Prostate gland (tissue), 2 donors: ENCODE measurements around the gene AZIN2. TPM values are rescaled to one million over a fixed set of nuclear protein-coding genes. Genes with fewer than 3 reads are reported as not detected.
A peak's percentile ranks its signal among the peaks of the same experiment; 100 is the strongest.

Experiments
- DNase-seq: peaks from one replicate; pipeline ENCODE4 v3.0.0-alpha.2; 2019; ENCODE audit warnings: low spot score
- H3K27ac ChIP-seq, 2 donors: fragments of 200-600 bp; sonication (generic); 2 replicates each; pipeline ENCODE4 v1.5.1; 2017 to 2019
- H3K27me3 ChIP-seq: fragments of 200-600 bp; sonication (generic); replicated peaks from 2 replicates; pipeline ENCODE4 v1.5.1; 2019; ENCODE audit not compliant: insufficient read depth
- H3K36me3 ChIP-seq, 2 donors: fragments of 200-600 bp; sonication (generic); 1 replicate in 1 of 2; 2 replicates in 1 of 2; pipeline versions ENCODE4 v1.5.1 to v1.8.1; 2017 to 2019
- H3K4me1 ChIP-seq: fragments of 200-600 bp; sonication (generic); replicated peaks from 2 replicates; pipeline ENCODE4 v1.5.1; 2019
- H3K4me3 ChIP-seq, 2 donors: fragments of 200-600 bp; sonication (generic); 2 replicates each; pipeline ENCODE4 v1.5.1; 2017 to 2019
- H3K9me3 ChIP-seq: fragments of 200-600 bp; sonication (generic); 2 replicates; pipeline ENCODE4 v1.5.1; 2017
- CTCF ChIP-seq, 4 experiments: fragments of 200-600 bp in 2 of 4; fragments of 450-650 bp in 2 of 4; sonication (generic) in 2 of 4; IDR thresholded peaks; 1 replicate in 3 of 4; 2 replicates in 1 of 4; pipeline ENCODE4 v1.5.1; 2016 to 2019; ENCODE audit warnings: antibody characterized with exemption in 4 of 4, mild to moderate bottlenecking in 2 of 4, moderate library complexity in 2 of 4
- POLR2A ChIP-seq: fragments of 450-650 bp; IDR thresholded peaks from one replicate; pipeline ENCODE4 v1.6.1; 2016; ENCODE audit warnings: antibody characterized with exemption, mild to moderate bottlenecking
- POLR2AphosphoS5 ChIP-seq: sonication (generic); formaldehyde crosslinking; IDR thresholded peaks from one replicate; pipeline ENCODE4 v1.6.1; 2017; ENCODE audit warnings: antibody characterized with exemption
- WGBS: methylation state at CpG from one replicate; pipeline ENCODE4 v1.1.5; 2018; 5-methylcytosine and 5-hydroxymethylcytosine counted together
- intact Hi-C: fragments of 100-400 bp; cut with DNase I; formaldehyde crosslinking; loops from one replicate; pipeline ENCODE4 v1.14.2; 2022
- total RNA-seq, 2 donors: library from RNA; depleted of rRNA; stranded (reverse); fragments of >200 nt; gene quantifications; one replicate each; pipeline ENCODE4 v1.1.0, GENCODE V29; 2016

AZIN2 gene
- total RNA-seq, 2 donors from 2014 or later, result 5.6 to 16.0 TPM

GRCh38 chr1:33152685-33153432 is 71.9 kb downstream of the AZIN2 start:
- Histone ChIP-seq H3K36me3 (no peaks in the 10 kb centered on the region), H3K27me3 (no peaks in the 10 kb centered on the region), H3K9me3 (no peaks in the 10 kb centered on the region), H3K4me1 (peaks cover 19% of the 10 kb centered on the region), H3K4me3 (no peak overlapping the region), H3K27ac (peak overlapping the region; percentile 79 to 83)
- TF ChIP-seq POLR2AphosphoS5 (peak; percentile 45), CTCF (IDR thresholded peaks at IDR 0.05) (no peak)
- DNase-seq, result peak; percentile 26
- WGBS, result 50% methylated on average over 2 of the region's 2 CpGs
- intact Hi-C loops, result no loop called here

GRCh38 chr1:33153650-33154049 is 72.7 kb downstream of the AZIN2 start:
- no peaks in the 10 kb centered on the region for H3K36me3 ChIP-seq
- no peak for DNase-seq
- H3K27ac ChIP-seq, result peak overlapping the region; percentile 79 to 83
- WGBS, result 93% methylated on average over 2 of the region's 2 CpGs
- TF ChIP-seq POLR2AphosphoS5, result no peak
- no peak for TF ChIP-seq POLR2A
- H3K4me3 ChIP-seq, result no peak overlapping the region
- H3K4me1 ChIP-seq, result peaks cover 19% of the 10 kb centered on the region
- H3K27me3 ChIP-seq, result no peaks in the 10 kb centered on the region
- intact Hi-C loops, result no loop called here
- H3K9me3 ChIP-seq, result no peaks in the 10 kb centered on the region

- Histone ChIP-seq H3K9me3 (no peaks in the 10 kb centered on the region), H3K4me1 (peaks cover 8% of the 10 kb centered on the region), H3K36me3 (no peaks in the 10 kb centered on the region), H3K27me3 (no peaks in the 10 kb centered on the region), H3K4me3 (no peak overlapping the region), H3K27ac (no peak overlapping the region)
- intact Hi-C loops, result no loop called here
- TF ChIP-seq CTCF (IDR thresholded peaks at IDR 0.05) (no peak), POLR2A (no peak), POLR2AphosphoS5 (no peak)
- no peak for DNase-seq
- whole genome bisulfite sequencing, result 69% methylated on average over 4 of the region's 4 CpGs
Observed at GRCh38 chr1:33155877-33156538, 75.1 kb downstream of the AZIN2 start.

- H3K36me3 ChIP-seq, result no peaks in the 10 kb centered on the region
- no peak for TF ChIP-seq POLR2AphosphoS5
- TF ChIP-seq POLR2A, result no peak
- no peak for TF ChIP-seq CTCF (IDR thresholded peaks at IDR 0.05)
- WGBS, result 90% methylated on average over 4 of the region's 4 CpGs
Observed at GRCh38 chr1:33157131-33157530, 76.2 kb downstream of the AZIN2 start.

GRCh38 chr1:33158366-33158765 is 77.4 kb downstream of the AZIN2 start:
- no peak overlapping the region for H3K4me3 ChIP-seq
- H3K36me3 ChIP-seq, result no peaks in the 10 kb centered on the region
- no peak overlapping the region for H3K27ac ChIP-seq
- TF ChIP-seq CTCF (IDR thresholded peaks at IDR 0.05) (no peak), POLR2A (no peak), POLR2AphosphoS5 (no peak)
- no peak for DNase-seq
- H3K27me3 ChIP-seq, result no peaks in the 10 kb centered on the region
- 94% methylated on average over 3 of the region's 3 CpGs for WGBS
- no peaks in the 10 kb centered on the region for H3K4me1 ChIP-seq
- intact Hi-C loops, result no loop called here
- H3K9me3 ChIP-seq, result no peaks in the 10 kb centered on the region

More at GRCh38 chr1:33157131-33157530, 76.2 kb downstream of the AZIN2 start:
- no peaks in the 10 kb centered on the region for H3K9me3 ChIP-seq
- H3K27me3 ChIP-seq, result no peaks in the 10 kb centered on the region
- no peak overlapping the region for H3K27ac ChIP-seq
- H3K4me3 ChIP-seq, result no peak overlapping the region
- DNase-seq, result no peak
- intact Hi-C loops, result no loop called here
- H3K4me1 ChIP-seq, result no peaks in the 10 kb centered on the region
